Measurements from ENCODE around the gene TBC1D4.

- TF ChIP-seq CTCF (conservative IDR thresholded peaks at IDR 0.05; ENCODE audit: low read depth in 2 of 2), result no peak
- no peak for TF ChIP-seq REST (IDR thresholded peaks at IDR 0.05; ENCODE audit: unreplicated experiment)
- TF ChIP-seq POLR2AphosphoS5 (IDR thresholded peaks at IDR 0.05; ENCODE audit: low read depth), result no peak
- no peak for TF ChIP-seq EZH2 (IDR thresholded peaks at IDR 0.05; ENCODE audit: low read depth, unreplicated experiment)
- TF ChIP-seq STAT1 (IDR thresholded peaks at IDR 0.05; ENCODE audit: unreplicated experiment), result no peak
- no peak for TF ChIP-seq ZNF331 (CRISPR knock-in tag; IDR thresholded peaks at IDR 0.05; ENCODE audit: low read depth)
- TF ChIP-seq EZH2phosphoT487 (IDR thresholded peaks at IDR 0.05; ENCODE audit: unreplicated experiment), result no peak
- no peak for TF ChIP-seq ZNF462 (CRISPR knock-in tag; IDR thresholded peaks at IDR 0.05)
- TF ChIP-seq CREB1 (CRISPR knock-in tag; IDR thresholded peaks at IDR 0.05; ENCODE audit: low read depth), result no peak
These were observed 134.5 kb downstream of the TBC1D4 start for GRCh38 chr13:75347457-75347856.
